ENCODE measurements around the gene ATXN10. TPM values are rescaled to one million over a fixed set of nuclear protein-coding genes. Genes with fewer than 3 reads are reported as not detected.

The ATXN10 gene
- total and polyA plus RNA-seq, 2 donors (not counting 1 experiment from before 2014, with no cell fraction given), result 52.3 to 95.5 TPM

DNA sequence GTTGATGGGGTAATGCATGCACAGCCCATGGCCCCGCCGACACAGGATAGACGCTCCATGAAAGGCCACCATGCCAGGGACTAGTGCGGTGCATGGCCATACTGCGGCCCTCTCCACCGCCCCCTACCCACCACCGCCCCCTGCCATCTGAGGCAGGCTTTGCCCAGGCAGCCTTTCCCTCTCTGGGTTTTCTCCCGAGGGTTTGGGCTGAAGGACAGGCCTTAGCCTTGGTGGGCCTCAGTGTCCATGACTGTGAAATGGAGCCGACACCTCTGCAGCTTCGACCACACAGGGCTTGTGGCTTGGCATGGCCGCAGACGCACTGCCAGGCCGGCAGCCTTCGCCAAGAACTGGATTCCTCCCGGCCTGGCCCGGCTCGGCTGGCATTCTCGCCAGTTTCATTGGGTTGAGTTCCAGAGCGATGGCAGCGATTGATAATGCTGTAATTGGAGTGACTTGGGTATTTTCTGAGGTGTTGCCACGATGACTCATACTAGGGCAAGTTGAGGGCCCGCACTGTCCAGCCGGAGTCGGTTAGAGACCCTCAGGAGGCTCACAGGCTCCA is 194.0 kb downstream of the ATXN10 start:
- CTCF ChIA-PET, result interaction anchor here (0.9 to 3.9 kb wide), 3 partner anchors 9 to 218 kb away, joined by 3 to 31 read pairs (median 3); no protein-coding TSS in a partner anchor
- H3K27ac ChIP-seq (ENCODE audit: low read length in 2 of 2), result no peak overlapping the region
- no peak for DNase-seq
- H3K36me3 ChIP-seq (replicated peaks in 1 of 2; ENCODE audit: control extremely low read depth in 1 of 2, control insufficient read depth in 1 of 2, extremely low read depth in 1 of 2, insufficient read depth in 2 of 2, low read length in 1 of 2), result no peaks in the 10 kb centered on the region
- POLR2A ChIA-PET, result no interaction called here
- H2AFZ ChIP-seq (ENCODE audit: insufficient read depth, low read depth, low read length, poor library complexity, severe bottlenecking), result no peak overlapping the region
- no peak overlapping the region for H3K4me2 ChIP-seq (replicated peaks; ENCODE audit: low read depth, low read length, poor library complexity, severe bottlenecking)
- no peak overlapping the region for H3K4me3 ChIP-seq (ENCODE audit: control extremely low read depth in 1 of 5, extremely low read depth in 1 of 5, insufficient read depth in 1 of 5, low read depth in 2 of 5, low read length in 4 of 5)
- H3K79me2 ChIP-seq (ENCODE audit: control insufficient read depth, insufficient read depth, low read length), result no peaks in the 10 kb centered on the region
- intact Hi-C loops (cut with micrococcal nuclease), result no loop called here
- Mint-ChIP-seq H3K27me3 (peaks cover 39% of the 10 kb centered on the region), H3K4me1 (peaks cover 9% of the 10 kb centered on the region), H3K27ac (no peak overlapping the region), H3K9me3 (ENCODE audit: insufficient read depth) (no peaks in the 10 kb centered on the region), H3K4me3 (no peak overlapping the region)
- peaks cover 0 to 18% (median 2%) of the 10 kb centered on the region in 3 donors for H3K9me3 ChIP-seq (ENCODE audit: control extremely low read depth in 1 of 3, control insufficient read depth in 2 of 3, insufficient read depth in 1 of 3, low read length in 2 of 3)
- no peak for ATAC-seq (ENCODE audit: low read depth)
- no peaks in the 10 kb centered on the region for H4K20me1 ChIP-seq (ENCODE audit: control insufficient read depth, insufficient read depth, low read length, poor library complexity, severe bottlenecking)
- WGBS (ENCODE audit: insufficient coverage), result 97% methylated on average over 24 of the region's 24 CpGs
- no peak overlapping the region for H3K9ac ChIP-seq (ENCODE audit: low read length)
- H3K27me3 ChIP-seq (replicated peaks in 1 of 4; ENCODE audit: control extremely low read depth in 1 of 4, control insufficient read depth in 3 of 4, insufficient read depth in 4 of 4, low read length in 3 of 4), result peaks cover 0 to 34% (median 16%) of the 10 kb centered on the region in 4 experiments
- no peak for TF ChIP-seq EZH2 (IDR thresholded peaks at IDR 0.05; ENCODE audit: borderline replicate concordance, insufficient read depth, low read depth, low read length, poor library complexity, severe bottlenecking)
- TF ChIP-seq, protein P1, sequence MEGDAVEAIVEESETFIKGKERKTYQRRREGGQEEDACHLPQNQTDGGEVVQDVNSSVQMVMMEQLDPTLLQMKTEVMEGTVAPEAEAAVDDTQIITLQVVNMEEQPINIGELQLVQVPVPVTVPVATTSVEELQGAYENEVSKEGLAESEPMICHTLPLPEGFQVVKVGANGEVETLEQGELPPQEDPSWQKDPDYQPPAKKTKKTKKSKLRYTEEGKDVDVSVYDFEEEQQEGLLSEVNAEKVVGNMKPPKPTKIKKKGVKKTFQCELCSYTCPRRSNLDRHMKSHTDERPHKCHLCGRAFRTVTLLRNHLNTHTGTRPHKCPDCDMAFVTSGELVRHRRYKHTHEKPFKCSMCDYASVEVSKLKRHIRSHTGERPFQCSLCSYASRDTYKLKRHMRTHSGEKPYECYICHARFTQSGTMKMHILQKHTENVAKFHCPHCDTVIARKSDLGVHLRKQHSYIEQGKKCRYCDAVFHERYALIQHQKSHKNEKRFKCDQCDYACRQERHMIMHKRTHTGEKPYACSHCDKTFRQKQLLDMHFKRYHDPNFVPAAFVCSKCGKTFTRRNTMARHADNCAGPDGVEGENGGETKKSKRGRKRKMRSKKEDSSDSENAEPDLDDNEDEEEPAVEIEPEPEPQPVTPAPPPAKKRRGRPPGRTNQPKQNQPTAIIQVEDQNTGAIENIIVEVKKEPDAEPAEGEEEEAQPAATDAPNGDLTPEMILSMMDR (IDR thresholded peaks at IDR 0.05), result no peak
- no peaks in the 10 kb centered on the region for H3K4me1 ChIP-seq (ENCODE audit: control insufficient read depth in 2 of 2, insufficient read depth in 2 of 2, low read length in 2 of 2)

DNA sequence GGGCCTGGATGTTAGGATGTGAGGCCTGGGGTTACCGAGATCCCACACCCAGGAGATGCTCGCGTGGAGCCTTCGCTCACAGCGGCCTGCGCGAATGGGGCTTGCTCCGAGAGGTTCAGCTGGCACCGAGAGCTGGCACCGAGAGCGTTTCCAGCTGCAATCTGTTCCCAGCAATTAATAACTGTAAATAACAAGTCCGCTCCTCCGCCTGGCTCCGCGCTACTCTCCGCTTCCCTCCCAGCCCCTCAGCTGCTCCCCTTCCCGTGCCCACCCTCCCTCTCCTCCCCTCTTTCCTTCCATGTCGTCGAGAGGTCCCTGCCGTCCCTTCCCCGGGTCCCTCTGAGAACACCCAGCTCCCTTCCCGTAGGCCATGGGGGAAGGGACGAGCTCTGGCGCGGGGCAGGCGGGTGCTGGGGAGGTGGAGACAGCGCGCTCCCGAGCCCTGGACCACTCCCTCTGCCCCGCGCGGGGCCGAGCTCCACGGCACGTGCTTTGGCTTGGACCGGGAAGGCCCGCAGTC is 194.6 kb downstream of the ATXN10 start:
- intact Hi-C loops (cut with micrococcal nuclease), result no loop called here
- ChIA-PET CTCF (no interaction called here), POLR2A (no interaction called here)
- Mint-ChIP-seq H3K9me3 (ENCODE audit: insufficient read depth) (no peaks in the 10 kb centered on the region), H3K4me3 (no peak overlapping the region), H3K4me1 (peaks cover 9% of the 10 kb centered on the region), H3K27ac (no peak overlapping the region), H3K27me3 (peaks cover 40% of the 10 kb centered on the region)
- Histone ChIP-seq H3K9ac (ENCODE audit: low read length) (no peak overlapping the region), H3K36me3 (replicated peaks in 1 of 2; ENCODE audit: control extremely low read depth in 1 of 2, control insufficient read depth in 1 of 2, extremely low read depth in 1 of 2, insufficient read depth in 2 of 2, low read length in 1 of 2) (no peaks in the 10 kb centered on the region), H3K4me1 (ENCODE audit: control insufficient read depth in 2 of 2, insufficient read depth in 2 of 2, low read length in 2 of 2) (no peaks in the 10 kb centered on the region), H2AFZ (ENCODE audit: insufficient read depth, low read depth, low read length, poor library complexity, severe bottlenecking) (no peak overlapping the region), H4K20me1 (ENCODE audit: control insufficient read depth, insufficient read depth, low read length, poor library complexity, severe bottlenecking) (no peaks in the 10 kb centered on the region), H3K9me3 (ENCODE audit: control extremely low read depth in 1 of 3, control insufficient read depth in 2 of 3, insufficient read depth in 1 of 3, low read length in 2 of 3) (peaks cover 0 to 18% (median 2%) of the 10 kb centered on the region in 3 donors), H3K27ac (ENCODE audit: low read length in 2 of 2) (no peak overlapping the region), H3K4me2 (replicated peaks; ENCODE audit: low read depth, low read length, poor library complexity, severe bottlenecking) (no peak overlapping the region), H3K27me3 (replicated peaks in 1 of 4; ENCODE audit: control extremely low read depth in 1 of 4, control insufficient read depth in 3 of 4, insufficient read depth in 4 of 4, low read length in 3 of 4) (peaks cover 0 to 34% (median 16%) of the 10 kb centered on the region in 4 experiments), H3K79me2 (ENCODE audit: control insufficient read depth, insufficient read depth, low read length) (no peaks in the 10 kb centered on the region), H3K4me3 (ENCODE audit: control extremely low read depth in 1 of 5, extremely low read depth in 1 of 5, insufficient read depth in 1 of 5, low read depth in 2 of 5, low read length in 4 of 5) (no peak overlapping the region)
- DNase-seq (no peak), ATAC-seq (ENCODE audit: low read depth) (no peak)
- 48% methylated on average over 30 of the region's 37 CpGs for WGBS (ENCODE audit: insufficient coverage)
- TF ChIP-seq EZH2 (IDR thresholded peaks at IDR 0.05; ENCODE audit: borderline replicate concordance, insufficient read depth, low read depth, low read length, poor library complexity, severe bottlenecking), result no peak
- TF ChIP-seq, protein P1 (IDR thresholded peaks at IDR 0.05), result no peak
